Cardiac muscle cell (in vitro differentiated cells and primary cell): ENCODE data around the gene LIN28B. TPM values are rescaled to one million over a fixed set of nuclear protein-coding genes. Genes with fewer than 3 reads are reported as not detected.
A peak's percentile ranks its signal among the peaks of the same experiment; 100 is the strongest.

ENCODE experiments used
- DNase-seq, 2 donors: peaks; one replicate each; pipeline versions ENCODE4 v3.0.0 to v3.0.0-alpha.2; 2010 to 2017; ENCODE audit warnings: low read depth in 1 of 2, low spot score in 1 of 2
- H3K27ac ChIP-seq: fragments of 200-600 bp; sonication (generic); 2 replicates; pipeline ENCODE4 v1.5.1; 2016
- H3K27me3 ChIP-seq: fragments of 200-600 bp; sonication (generic); 2 replicates; pipeline ENCODE4 v1.6.0; 2016; ENCODE audit warnings: control low read depth
- H3K36me3 ChIP-seq: fragments of 200-600 bp; sonication (generic); 2 replicates; pipeline ENCODE4 v1.5.1; 2016; ENCODE audit warnings: control low read depth
- H3K4me1 ChIP-seq: fragments of 200-600 bp; sonication (generic); 2 replicates; pipeline ENCODE4 v1.8.1; 2017; ENCODE audit warnings: low read depth, mild to moderate bottlenecking, mixed run types
- H3K4me3 ChIP-seq: fragments of 200-600 bp; sonication (generic); 2 replicates; pipeline ENCODE4 v1.5.1; 2016; ENCODE audit warnings: mild to moderate bottlenecking
- H3K9me3 ChIP-seq: fragments of 200-600 bp; sonication (generic); 2 replicates; pipeline ENCODE4 v1.5.1; 2017; ENCODE audit warnings: low read depth, mild to moderate bottlenecking, control low read depth
- CTCF ChIP-seq: IDR thresholded peaks from 2 replicates; pipeline ENCODE4 v1.5.1; 2012; ENCODE audit warnings: low read depth, mild to moderate bottlenecking, low read length
- polyA plus RNA-seq: library from polyadenylated mRNA; unstranded; fragments of >200 nt; fragmentation: Nextera tagmentation; extraction: Ambion mirVana; gene quantifications from 2 replicates; pipeline ENCODE4 v1.2.1, GENCODE V29; 2016
- total RNA-seq: library from RNA; depleted of rRNA; stranded (reverse); fragments of >200 nt; gene quantifications from 2 replicates; pipeline ENCODE4 v1.2.3, GENCODE V29; 2016

The LIN28B gene
- total and polyA plus RNA-seq, 2 experiments from 2014 or later: 6.8 to 18.6 TPM

GRCh38 chr6:105097288-105097687, 140.4 kb downstream of the LIN28B start:
- Histone ChIP-seq H3K4me3 (no peak overlapping the region), H3K4me1 (peaks cover 18% of the 10 kb centered on the region), H3K27me3 (no peaks in the 10 kb centered on the region), H3K9me3 (no peaks in the 10 kb centered on the region), H3K36me3 (peaks cover 24% of the 10 kb centered on the region), H3K27ac (no peak overlapping the region)
- no peak for DNase-seq
- no peak for TF ChIP-seq CTCF

GRCh38 chr6:105099371-105099770, 142.5 kb downstream of the LIN28B start:
- Histone ChIP-seq H3K4me1 (peaks cover 18% of the 10 kb centered on the region), H3K27ac (peak overlapping the region; percentile 9), H3K4me3 (no peak overlapping the region), H3K9me3 (no peaks in the 10 kb centered on the region), H3K36me3 (peaks cover 33% of the 10 kb centered on the region), H3K27me3 (no peaks in the 10 kb centered on the region)
- TF ChIP-seq CTCF: no peak
- DNase-seq: no peak

- H3K4me1 ChIP-seq: peaks cover 12% of the 10 kb centered on the region
- H3K4me3 ChIP-seq: no peak overlapping the region
- no peak for TF ChIP-seq CTCF
- H3K36me3 ChIP-seq: peaks cover 37% of the 10 kb centered on the region
- H3K27ac ChIP-seq: no peak overlapping the region
- no peaks in the 10 kb centered on the region for H3K9me3 ChIP-seq
- H3K27me3 ChIP-seq: no peaks in the 10 kb centered on the region
- DNase-seq: no peak
Observed at GRCh38 chr6:105102186-105102585, 145.3 kb downstream of the LIN28B start.

GRCh38 chr6:105105094-105105493, 148.2 kb downstream of the LIN28B start:
- H3K9me3 ChIP-seq: no peaks in the 10 kb centered on the region
- no peak for DNase-seq
- no peak overlapping the region for H3K27ac ChIP-seq
- H3K4me3 ChIP-seq: no peak overlapping the region
- H3K36me3 ChIP-seq: peaks cover 41% of the 10 kb centered on the region
- H3K27me3 ChIP-seq: no peaks in the 10 kb centered on the region
- TF ChIP-seq CTCF: no peak
- no peaks in the 10 kb centered on the region for H3K4me1 ChIP-seq

- H3K4me3 ChIP-seq: no peak overlapping the region
- no peaks in the 10 kb centered on the region for H3K9me3 ChIP-seq
- no peak for DNase-seq
- peaks cover 49% of the 10 kb centered on the region for H3K36me3 ChIP-seq
- H3K4me1 ChIP-seq: no peaks in the 10 kb centered on the region
- no peak for TF ChIP-seq CTCF
- no peaks in the 10 kb centered on the region for H3K27me3 ChIP-seq
- no peak overlapping the region for H3K27ac ChIP-seq
Observed at GRCh38 chr6:105106260-105106659, 149.4 kb downstream of the LIN28B start.

GRCh38 chr6:105107207-105107606, 150.3 kb downstream of the LIN28B start:
- H3K4me1 ChIP-seq: no peaks in the 10 kb centered on the region
- no peak overlapping the region for H3K27ac ChIP-seq
- H3K36me3 ChIP-seq: peaks cover 56% of the 10 kb centered on the region
- H3K27me3 ChIP-seq: no peaks in the 10 kb centered on the region
- DNase-seq: no peak
- no peaks in the 10 kb centered on the region for H3K9me3 ChIP-seq
- no peak for TF ChIP-seq CTCF
- H3K4me3 ChIP-seq: no peak overlapping the region
